Stimulated activated CD4-positive, alpha-beta T cell treated with anti-CD3 and anti-CD28 coated beads, Interleukin-4, amount 100 ng/mL, for 24 hours (primary cell): ENCODE data around the gene LSM4.

Experiments
- DNase-seq: peaks from one replicate; pipeline ENCODE4 v3.0.0-alpha.2; 2020

LSM4 gene

DNA sequence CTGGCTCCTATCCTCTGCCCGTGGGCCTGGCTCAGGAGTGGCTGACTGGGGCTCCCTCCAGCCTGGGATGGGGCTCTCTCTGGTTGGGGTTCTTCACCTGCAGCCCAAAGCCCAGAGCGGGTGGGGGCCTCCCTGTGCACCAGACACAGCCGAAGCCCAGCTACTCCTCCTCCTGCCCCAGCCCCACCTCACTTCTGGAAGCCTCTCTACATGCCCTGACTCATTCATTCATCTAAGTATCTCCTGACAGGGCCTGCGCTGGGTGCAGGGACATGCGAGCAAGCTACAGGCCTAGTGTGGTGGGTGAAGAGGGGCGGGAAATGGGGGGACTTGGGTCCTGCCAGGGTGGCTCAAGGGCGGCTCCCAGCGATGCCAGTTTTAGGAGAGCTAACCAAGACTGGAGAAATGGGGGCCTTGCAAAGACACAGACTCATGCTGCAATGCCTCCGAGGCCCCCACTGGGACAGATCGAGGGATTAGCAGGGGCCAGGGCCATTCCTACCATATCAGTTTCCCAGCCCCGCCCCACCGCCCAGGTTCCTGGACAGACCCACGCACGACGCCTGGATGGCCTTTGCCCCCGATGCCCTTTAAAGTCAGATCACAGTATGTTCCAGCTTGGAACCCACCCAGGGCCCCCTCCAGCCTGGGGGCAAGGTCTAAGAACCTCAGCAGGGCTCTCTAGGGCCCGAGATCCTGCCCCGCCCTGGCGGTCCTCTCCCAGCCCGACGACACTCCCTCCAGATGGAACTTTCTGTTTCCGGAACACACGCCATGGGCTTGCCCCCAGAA, 12.6 kb downstream of the LSM4 start:
- no peak for DNase-seq

DNA sequence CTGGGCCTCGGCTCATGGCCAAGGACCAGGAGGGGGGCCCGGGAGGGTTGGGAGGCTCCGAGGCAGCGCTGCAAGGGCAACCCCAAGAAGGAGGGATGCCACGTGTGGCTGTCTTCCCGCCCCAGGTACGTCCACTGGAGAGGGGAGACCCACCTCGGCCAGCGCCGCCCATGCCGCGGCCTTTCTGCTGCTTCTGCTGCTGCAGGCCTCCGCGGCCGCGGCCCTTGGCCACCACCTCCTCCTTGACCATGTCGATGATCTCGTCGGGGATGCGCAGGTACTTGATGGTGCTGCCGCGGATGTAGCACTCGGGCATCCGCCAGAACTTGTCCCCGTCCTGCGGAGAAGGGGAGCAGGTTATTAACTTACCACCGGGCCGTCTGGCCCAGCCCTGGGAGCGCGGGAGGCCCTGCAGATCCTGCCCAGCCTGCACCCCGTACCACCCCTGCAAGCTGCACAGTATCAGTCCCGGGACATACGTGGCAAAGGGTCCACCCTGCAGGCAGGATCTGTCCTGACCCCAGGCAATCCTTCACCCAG, 13.3 kb downstream of the LSM4 start:
- DNase-seq, result no peak

DNA sequence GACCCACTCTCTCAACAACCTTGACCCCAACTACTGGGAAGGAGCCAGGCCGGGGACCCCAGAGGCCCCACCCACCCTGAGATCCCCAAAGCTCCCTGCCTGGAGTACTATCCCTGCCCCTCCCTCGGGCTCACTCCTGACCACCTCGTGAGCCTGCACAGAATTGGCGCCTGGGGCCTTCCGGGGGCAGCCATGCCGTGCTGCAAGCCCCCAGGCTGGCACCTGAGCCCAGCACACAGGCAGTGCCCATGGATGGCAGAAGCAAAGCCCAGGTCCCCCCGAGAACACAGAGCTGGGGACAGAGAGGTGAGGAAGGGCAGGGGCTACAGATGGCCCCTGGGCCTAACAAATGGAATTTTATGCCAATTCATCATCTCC, 13.9 kb downstream of the LSM4 start:
- DNase-seq, result no peak

DNA sequence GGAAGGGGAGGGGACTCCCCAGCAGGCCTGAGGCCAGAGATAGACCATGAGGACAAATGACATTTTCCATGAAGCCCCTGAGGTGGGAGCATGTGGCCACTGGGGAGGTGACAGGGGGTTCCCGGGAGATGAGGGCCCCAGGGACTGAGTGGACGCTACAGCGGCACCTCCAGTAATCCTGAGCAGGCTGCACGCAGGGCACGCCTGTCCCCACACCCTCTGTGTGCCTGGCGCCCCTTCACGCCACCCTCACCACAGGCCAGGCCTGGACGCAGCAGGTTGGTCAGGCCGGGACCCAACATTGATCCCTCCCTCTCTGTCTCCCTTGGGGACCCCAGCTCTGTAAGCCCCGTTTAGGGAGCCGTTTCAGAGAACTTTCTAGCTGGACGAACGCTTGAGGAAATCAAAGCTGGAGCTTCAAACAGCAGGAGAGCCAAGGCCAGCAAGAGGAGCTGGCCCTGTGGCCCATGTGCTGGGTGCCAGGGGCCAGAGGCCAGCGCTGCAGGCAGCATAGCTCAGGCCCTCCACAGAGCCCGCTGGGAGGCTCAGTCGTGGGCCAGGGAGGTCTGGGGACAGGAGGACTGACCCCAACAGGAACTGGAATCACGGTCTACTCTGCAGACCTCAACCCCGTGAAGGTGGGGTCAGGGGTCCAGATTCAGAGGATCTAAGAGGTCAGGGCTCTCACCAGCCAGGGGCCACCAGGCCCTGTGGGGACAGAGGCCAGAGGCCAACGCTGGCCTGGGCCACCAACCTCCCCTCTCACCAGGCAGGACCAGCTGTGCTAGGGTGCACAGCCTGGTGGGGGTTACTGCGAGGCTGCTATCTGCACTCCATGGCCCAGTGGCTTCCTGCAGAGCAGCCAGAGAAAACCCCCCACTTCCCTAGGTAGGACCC, 14.6 kb downstream of the LSM4 start:
- DNase-seq, result no peak

DNA sequence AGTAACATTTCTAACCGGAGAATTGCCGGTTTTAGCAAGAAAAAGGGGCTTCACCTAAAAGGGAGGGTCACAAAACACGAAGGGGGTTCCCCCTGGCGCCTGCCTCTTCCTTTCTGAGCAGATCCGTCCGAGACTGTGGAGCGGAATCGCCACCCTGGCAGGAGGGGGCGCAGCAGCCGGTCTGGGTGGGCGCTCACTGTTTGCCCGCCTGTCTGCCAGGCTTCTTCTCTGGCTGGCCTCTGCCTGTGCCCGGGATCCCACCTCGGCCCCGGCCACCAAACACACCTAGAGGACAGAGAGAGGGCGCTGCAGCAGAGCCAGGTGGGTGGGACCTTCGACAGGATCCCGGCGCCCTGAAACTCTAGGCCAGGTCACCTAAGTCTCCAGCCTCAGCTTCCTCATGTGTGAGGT, 15.6 kb downstream of the LSM4 start:
- no peak for DNase-seq

DNA sequence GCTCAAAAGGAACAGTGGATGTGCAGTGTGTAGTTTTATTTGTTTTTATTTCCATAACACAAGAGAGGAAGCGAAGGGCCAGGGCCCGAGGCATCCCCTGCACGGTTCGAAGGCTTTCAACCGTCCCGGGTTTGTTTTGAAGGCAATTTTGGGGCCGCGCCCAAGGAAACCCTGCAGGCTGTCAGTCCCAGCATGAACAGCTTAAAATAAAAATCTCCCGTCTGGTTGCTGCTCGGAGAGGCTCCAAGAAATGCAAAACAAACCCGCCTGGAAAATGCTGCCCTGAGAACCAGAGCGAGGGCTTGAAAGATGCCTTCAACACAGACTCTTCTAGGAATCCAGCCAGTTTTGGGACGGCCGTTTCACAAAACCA, 16.0 kb downstream of the LSM4 start:
- no peak for DNase-seq

DNA sequence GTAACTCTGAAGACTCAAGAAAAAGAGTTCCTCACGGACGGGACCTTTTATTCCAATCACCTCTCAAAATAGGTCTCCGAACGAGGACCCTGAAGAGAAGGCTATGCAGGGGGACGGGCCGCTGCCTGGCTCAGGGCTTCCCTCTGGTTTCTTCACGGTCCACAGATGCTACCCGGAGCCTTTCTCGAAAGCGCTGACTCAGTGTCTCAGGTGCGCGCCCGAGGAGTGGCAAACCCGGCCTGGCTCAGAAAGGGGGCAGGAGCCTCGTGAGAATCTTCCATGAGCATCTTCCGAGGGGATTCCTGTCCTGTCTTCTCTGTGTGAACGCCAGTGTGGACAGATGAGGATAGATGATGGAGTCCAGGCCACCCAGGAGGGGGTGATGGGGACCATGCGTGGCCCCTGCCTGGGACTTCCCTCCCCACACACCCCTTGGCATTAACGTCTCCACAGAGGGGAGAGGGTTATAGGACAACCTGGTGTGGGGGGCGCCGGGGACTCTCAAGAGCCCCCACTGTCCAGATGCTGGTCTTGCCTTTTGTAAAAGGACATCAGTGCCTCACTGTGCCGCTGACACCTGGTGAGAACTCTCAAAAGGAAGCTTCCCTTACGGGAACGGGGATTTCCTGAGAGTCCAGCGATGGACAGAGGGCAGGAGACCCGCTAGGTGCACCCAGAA, 16.5 kb downstream of the LSM4 start:
- no peak for DNase-seq

DNA sequence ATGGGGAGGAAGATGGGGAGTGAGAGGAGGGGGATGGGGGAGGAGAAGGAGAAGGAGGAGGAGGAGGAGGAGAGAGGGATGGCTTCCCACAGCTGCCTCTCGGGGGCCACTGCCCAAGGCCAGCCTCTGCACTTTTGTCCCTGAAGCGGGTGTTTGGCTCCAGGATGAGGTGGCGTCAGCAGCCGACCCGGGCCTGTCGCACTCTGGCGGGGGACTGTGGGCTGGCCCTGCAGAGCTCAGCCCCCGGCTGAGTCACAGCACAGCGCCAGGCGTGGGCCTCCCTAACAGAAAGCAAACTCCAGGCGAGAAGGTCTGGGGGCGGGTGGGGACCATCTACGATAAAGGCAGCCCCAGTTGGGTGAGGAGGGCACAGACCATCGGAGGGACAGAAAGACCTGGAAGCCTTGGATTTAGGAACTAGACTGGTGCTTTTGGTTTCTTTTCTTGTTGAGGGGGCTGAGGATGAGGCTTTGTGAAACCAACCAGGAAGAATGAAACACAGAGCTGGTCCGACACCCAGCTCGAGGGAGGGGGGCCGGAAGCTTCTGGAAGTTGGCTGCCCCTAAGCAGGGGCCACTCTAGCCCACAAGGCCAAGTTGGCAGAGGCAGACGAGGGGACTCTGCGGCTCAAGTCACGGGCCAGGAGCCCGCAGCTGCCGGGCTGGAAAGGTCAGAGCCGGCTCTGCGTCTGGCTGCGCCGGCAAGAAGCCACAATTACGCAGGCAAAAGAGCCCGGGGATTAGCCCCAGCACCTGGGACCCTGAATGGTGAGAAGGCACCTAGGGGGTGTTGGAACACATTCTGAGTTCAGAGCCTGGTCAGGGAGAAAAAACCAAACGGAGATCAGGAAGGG, 18.2 kb downstream of the LSM4 start:
- peak; percentile 86 for DNase-seq

DNA sequence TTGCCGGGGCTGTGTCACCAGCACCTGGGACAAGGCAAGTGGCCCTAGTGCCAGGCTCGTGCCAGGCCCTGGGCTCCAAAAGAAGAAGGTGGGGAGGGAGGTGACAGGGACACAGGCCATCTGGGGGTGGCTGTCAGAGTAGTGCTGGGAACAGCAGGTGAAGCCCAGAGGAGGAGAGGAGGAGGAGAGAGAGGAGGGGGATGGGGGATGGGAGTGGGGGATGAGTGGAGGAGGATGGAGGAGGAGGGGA, 18.7 kb downstream of the LSM4 start:
- DNase-seq, result no peak

DNA sequence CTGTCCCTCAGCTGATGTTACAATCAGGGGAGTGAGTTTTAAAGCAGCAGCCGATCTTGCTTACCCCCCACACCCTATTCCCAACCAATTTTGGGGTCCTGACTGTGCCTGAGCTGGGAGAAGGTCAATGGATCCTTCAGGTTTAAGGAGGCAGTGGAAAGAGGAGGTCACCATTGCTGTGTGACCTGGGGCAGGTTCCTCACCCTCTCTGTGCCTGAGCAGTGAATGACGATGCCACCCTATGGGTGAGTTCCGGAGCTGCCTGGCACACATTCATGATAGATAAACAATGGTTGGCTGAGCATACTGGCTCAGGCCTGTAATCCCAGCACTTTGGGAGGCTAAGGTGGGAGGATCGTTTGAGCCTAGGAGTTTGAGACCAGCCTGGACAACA, 21.2 kb downstream of the LSM4 start:
- no peak for DNase-seq

DNA sequence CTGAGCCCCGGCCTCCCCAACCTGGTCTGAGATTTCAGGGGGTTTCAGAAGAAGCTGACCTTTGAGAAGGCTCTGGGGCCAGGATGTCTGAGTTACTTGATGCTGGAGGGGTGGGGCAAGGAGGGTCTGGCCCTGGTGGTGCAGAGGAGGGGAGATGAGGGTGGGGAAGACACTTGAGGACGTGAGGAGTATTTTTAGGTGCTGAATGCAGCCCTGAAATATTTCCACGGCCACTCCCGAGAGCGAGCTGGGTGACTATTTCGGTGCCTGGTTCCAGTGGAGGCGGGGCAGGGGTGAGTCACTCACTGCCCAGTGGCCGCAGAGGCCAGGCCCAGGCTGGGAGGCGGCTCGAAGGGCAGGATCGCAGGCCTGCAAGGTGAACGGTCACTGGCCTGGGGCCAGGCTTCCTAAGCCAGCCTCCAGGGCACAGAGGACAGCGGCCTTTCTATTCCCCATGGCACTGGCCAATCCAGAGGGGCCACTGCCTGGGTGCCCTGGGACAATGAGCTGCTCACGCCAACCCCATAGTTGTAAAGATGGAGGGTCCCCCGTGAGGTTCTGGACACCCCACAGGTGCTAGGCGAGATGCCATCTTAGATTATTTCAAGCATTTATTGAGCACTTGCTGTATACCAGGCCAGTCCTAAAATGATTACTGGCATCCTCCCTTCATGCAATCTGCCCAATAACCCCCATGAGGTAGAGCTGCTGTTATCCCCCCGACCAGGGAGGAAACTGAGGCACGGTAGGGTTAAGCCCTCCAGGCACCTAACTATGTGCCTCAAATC, 21.8 kb downstream of the LSM4 start:
- no peak for DNase-seq

DNA sequence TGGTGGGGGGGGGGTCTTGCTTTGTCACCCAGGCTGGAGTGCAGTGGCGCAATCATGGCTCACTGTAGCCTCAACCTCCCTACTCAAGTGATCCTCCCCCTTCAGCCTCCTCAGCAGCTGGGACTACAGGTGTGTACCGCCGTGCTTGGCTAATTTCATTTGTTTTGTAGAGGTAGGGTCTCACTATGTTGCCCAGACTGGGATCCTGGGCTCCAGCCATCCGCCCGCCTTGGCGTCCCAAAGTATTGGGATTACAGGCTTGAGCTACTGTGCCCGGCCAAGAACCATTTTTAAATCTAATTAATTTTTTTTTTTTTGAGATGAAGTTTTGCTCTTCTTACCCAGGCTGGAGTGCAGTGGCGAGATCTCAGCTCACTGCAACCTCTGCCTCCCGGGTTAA, 23.2 kb downstream of the LSM4 start:
- no peak for DNase-seq

DNA sequence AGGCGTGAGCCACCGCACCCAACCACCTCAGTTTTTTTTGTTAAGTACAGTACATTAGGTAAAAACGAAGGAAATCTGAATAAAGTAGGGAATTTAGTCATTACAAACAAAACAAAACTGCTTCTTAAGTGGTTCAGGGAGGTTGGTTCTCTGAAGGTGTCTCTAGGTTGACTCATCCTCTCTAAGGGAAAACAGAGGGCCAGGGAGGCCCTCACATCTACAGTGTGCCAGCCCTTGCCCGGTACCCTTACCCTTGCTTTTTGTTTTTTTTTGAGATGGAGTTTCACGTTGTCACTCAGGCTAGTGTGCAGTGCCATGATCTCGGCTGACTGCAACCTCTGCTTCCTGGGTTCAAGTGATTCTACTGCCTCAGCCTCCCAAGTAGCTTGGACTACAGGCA, 24.3 kb downstream of the LSM4 start:
- DNase-seq, result no peak

DNA sequence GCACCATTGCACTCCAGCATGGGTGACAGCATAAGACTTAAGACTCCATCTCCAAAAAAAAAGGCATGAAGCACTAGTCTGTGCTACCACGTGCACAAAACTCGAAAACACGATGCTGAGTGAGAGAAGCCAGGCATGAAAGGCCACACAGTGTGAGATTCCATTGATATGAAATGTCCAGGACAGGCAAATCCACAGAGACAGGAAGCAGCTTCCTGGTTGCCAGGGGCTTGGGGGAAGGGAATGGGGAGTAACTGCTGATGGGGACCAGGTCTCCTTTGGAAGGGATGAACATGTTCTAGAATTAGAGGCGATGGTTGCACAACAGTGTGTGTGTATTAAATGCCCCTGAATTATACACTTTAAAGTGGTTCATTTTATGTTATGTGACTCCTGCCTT, 25.6 kb downstream of the LSM4 start:
- no peak for DNase-seq

DNA sequence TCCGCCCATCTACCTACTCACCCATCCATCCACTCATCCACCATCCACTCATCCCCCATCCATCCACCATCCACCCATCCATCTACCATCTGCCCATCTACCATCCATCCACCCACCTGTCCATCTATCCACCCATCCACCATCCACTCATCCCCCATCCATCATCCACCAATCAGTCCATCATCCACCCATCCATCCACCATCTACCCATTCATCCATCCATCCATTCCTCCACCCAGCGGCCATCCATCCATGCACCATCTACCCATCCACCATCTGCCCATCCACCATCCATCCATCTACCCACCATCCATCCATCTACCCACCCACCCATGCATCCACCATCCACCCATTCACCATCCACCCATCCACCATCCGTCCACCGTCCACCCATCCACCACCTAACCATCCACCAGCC, 27.8 kb downstream of the LSM4 start:
- DNase-seq, result no peak

DNA sequence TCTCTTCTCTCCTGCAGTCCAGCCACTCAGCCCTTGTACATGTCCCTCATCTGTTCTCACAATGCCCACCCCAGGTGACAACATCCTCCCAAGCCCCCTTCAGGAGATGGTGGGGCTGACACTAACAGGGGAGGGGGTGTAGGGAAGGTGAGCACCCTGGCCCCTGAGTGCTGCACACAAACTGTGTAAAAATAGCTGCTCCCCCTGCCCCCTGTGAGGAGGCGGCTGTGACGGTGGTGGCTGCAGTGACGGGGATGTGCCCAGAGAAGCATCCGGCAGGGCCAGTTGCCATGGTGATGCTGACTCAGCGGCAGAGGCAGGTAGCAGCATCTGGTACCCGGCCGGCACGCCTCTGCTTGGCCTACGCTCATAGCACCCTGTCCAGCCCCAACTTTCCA, 28.4 kb downstream of the LSM4 start:
- peak; percentile 91 for DNase-seq

DNA sequence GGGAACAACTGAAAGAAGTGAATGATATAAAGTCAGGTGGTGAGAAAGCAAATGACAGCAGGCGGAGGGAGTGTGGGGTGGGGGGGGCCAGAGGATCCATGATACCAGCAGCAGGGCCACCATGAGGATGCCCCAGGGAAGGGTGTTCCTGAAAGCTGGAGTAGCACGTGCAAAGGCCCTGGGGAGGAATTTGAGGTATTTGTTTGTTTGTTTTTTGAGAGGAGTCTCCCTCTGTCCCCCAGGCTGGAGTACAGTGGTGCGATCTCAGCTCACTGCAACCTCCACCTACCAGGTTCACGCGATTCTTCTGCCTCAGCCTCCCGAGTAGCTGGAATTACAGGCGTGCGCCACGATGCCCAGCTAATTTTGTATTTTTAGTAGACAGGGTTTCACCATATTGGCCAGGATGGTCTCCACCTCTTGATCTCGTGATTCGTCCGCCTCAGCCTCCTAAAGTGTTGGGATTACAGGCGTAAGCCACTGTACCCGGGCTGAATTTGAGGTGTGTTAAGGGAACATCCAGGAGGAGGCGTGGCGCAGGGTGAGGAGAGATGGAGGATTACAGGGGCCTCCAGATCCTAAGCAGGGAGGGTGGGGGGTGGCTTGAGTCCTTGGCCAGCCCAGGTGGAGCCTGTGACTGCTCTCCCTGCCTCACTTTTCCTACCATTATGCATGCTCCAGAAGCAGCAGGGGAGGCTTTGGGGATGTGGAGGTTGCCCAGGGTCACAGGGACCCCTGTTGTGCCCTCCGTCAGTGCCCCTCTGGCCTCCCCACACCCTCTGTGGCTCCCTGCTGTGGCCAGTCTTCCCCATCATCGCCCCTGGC, 29.0 kb downstream of the LSM4 start:
- no peak for DNase-seq

DNA sequence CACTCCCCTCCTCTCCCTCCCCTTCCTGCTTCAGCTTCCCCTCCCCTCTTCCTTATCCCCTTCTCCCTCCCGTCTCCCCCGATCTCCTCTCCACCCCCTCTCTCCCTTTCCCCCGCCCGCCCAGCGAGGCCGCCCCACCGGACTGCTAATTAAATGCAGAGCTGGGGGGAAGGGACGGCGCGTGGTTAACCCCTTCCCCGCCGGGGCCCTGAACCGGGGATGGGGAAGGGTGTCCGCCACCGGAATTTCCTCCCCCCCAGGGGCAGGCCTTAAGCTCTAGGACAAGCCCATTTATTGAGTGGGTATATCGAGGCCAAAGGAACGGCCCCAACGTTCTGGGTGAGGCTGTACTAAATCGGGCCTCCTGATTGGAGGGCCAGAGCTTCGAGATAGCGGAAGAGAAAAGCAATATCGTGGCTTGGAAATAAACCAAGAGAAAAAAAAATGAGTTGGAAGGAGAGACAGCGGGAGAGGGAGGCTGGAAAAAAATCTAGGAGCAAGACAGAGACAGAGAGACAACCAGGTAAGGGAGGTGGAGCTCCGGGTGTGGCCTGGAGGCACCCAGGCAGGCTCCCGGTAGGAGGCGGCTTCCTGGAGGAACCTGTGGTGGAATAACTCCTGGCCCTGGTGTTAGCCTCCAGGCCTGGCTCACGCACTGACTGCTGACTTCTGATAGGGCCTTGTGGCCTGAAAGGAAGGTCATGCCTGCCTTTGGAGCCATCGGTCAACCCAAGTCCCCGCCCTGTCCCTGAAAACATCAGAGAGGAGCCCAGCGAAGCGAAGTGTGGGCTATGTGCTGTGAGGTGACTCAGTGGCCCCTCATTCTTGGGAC, 29.9 kb downstream of the LSM4 start:
- DNase-seq, result peak; percentile 54

DNA sequence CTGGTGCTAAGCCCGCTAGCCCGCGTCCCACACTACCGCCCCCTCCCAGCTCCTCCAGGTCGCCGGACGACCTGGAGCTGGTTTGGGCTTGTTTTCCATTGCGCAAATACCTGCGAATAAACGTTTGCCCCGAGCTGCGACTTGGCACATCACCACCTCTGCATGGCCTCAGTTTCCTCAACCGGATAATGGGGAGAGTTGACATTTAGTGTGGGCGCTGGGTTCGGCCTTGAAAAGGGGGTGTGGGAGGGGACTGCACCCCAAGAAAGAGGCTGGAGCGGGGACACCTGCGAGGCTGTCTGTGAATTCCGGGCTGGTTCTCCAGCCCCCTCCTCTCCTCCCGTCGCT, 30.4 kb downstream of the LSM4 start:
- no peak for DNase-seq
